ENCODE results near the gene SUCLA2.

- TF ChIP-seq CTCF (IDR thresholded peaks at IDR 0.05; ENCODE audit: low read depth, low read length) (no peak), MAX (IDR thresholded peaks at IDR 0.05; ENCODE audit: low read depth, low read length) (no peak)
Observed at GRCh38 chr13:47929156-47929555, 71.9 kb downstream of the SUCLA2 start.

All from NB4 (cell line).